Measurements from ENCODE around the gene SHCBP1.

Gene SHCBP1

DNA sequence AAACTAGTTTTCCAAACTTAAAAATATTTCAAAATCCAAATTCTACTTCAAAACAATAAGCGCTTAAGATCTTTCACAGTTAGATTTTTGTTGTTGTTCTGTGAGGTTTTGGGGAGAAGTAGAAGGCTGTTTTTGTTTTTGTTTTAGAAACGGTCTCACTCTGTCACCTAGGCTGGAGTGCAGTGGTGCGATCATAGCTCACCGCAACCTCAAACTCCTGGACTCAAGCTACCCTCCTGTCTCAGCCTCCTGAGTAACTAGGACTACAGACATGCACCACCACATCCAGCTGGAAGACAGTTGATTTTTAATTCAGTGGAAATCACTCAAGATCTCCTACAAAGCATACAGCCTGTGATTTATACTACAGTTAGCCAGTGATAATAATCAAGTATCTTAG, 2.7 kb downstream of the SHCBP1 start:
- DNase-seq (ENCODE audit: low read depth in 2 of 2), result no peak

DNA sequence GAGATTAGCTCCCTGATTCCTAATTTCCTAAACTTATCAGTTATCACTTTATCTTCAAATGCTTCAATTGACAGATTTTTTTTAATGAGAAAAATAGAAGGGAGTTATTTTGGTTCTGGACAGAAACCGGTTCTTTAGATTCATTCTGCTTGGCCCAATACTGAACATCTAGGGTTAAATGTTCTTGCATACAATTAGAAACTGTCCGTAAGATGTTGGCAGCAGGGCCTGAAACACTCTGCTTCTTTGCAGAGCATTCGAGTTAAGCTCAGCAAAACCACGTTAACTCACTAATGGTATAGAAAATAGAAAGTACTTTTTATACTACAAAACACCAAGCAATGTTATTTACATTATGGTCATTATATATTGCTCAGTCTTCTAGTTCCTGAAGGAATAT, 7.2 kb downstream of the SHCBP1 start:
- no peak for DNase-seq (ENCODE audit: low read depth in 2 of 2)

DNA sequence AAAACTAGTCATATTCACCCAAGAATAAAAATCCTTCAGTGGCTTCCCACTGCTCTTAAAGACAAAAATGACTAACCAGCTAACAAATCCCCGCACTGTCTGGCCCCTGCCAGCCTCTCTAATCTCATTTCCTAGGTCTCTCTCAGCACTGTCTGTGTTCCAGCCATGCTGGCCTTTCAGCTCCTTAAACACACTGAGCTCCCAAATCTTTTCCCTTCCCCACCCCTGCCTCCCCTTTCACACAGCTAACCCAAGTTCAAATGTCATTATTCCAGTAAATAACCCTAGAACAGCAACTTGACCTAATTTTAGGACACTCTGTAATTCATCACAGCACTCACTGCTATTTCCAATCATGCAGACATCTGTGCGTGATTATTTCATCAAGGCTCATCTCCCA, 7.8 kb downstream of the SHCBP1 start:
- no peak for DNase-seq (ENCODE audit: low read depth in 2 of 2)

DNA sequence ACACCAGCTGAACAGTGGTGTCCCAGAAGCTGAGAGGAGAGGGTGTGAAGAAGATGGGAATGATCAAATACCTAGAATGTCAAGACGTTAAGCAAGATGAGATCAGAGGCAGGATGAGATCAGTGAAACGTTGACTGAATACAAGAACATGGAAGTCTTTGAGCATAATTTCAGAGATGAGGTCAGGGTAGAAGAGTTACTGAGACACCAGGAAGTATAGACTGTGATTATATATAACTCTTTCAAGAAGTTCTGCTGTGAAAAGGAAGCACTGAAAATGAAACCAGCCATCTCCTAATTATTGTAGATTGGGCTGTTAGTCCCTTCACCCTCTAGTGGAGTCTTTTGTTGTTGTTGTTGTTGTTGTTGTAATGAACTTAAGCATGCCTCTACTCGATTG, 9.1 kb downstream of the SHCBP1 start:
- DNase-seq (ENCODE audit: low read depth in 2 of 2), result no peak

DNA sequence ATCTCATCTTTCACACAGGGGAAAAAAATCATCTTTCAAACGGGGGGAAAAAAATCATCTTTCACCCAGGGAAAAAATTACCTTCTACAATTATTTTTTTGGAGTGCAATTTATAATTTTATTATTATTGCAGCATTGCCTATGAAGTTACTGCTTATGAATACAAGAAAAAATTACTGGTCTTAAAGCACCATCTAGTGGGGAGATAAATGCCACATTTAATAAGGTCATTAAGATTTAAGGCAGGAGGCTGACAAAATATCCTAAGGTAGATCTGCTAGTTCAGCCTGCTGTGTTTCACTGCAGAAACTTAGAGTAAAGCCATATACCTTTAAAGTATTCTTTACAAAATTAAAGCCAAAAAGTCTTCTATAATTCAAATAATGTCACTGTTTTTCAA, 13.7 kb downstream of the SHCBP1 start:
- no peak for DNase-seq (ENCODE audit: low read depth in 2 of 2)

DNA sequence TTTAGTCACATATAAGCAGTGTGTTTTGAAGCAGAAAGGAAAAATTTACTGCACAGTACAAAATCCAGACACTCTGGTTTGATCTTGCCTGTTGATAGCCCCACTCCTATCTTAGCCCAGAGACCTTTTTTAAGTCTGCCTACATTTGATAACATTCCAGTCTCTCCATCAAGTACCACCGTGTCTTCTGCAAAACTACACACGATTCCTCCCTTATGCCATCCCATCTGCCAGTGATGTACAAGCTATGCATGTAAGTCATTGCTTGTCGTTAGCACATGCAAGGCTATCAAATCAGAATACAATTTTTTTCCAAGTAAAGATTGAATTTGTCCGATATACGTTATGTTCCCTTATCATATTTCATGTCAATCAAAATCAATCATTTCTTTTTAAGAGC, 14.9 kb downstream of the SHCBP1 start:
- DNase-seq (ENCODE audit: low read depth in 2 of 2), result no peak

DNA sequence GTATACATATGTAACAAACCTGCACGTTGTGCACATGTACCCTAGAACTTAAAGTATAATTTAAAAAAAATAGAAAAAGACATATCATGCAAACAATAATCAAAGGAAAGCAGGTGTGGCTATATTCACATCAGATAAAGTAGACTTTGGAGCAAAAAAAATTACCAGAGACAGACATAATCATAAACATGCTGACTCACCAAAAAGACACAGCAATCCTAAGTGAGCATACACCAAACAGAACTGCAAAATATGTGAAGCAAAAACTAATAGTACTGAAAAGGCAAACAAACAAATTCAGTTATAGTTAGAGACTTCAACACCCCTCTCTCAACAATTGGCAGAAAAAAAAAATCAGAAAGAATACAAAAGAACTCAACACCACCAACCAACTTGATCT, 29.9 kb downstream of the SHCBP1 start:
- no peak for DNase-seq (ENCODE audit: low read depth in 2 of 2)

DNA sequence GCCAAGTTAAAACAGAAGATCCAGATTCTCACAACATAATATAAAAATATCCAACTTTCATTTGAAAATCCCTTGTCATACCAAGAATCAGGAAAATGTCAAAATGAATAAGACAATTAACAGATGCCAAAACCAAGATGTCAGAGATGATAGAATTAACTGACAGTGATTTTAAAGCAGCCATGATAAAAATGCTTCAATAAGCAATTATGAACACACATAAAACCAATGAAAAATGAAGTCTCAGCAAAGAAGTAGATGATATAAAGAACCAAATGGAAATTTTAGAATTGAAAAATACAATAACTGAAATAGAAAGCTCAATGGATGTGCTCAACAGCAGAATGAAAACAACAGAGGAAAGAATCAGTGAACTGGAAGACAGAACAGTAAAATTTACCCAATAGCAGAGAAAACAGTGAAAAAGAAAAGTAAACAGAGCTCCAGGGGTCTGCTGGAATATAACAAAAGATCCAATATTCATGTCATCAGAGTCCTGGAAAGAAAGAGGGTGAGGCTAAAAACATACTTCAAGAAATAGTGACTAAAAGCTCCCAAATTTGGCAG, 35.1 kb downstream of the SHCBP1 start:
- no peak for DNase-seq (ENCODE audit: low read depth in 2 of 2)

DNA sequence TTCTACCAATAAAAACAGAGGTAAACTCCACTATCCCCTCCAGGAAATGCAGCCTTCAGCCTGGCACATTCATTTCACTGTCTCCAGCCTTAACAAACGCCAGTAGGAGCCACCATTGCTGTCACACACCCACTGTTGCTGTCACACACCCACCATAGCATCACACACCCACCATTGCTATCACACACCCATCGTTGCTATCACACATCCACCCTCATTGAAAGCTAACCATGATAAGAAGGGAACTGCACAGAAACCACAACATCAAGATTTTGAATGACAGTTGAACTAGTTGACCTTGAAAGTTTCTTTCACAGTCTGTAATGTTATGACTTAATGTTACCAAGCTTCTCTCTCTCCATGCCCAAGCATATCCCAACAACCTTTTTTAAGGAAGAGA, 38.1 kb downstream of the SHCBP1 start:
- DNase-seq (ENCODE audit: low read depth in 2 of 2), result no peak

DNA sequence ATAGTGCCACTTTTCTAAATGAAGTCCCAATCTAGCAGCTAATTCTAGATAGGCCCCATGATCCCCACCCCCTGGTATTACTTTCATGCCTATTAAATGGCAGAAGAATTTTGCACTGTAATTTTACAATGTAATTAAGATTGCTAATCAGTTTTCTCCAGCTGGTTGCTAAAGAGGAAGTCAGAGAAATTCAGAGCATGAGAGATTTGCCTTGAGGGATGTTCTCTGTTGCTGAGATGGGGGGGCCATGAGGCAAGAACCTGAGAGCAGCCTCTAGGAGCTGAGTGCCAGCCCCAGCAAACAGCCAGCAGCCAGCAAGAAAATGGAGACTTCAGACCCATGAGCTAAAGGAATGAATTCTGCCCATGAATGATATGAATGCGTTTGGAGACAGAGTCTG, 38.9 kb downstream of the SHCBP1 start:
- no peak for DNase-seq (ENCODE audit: low read depth in 2 of 2)

DNA sequence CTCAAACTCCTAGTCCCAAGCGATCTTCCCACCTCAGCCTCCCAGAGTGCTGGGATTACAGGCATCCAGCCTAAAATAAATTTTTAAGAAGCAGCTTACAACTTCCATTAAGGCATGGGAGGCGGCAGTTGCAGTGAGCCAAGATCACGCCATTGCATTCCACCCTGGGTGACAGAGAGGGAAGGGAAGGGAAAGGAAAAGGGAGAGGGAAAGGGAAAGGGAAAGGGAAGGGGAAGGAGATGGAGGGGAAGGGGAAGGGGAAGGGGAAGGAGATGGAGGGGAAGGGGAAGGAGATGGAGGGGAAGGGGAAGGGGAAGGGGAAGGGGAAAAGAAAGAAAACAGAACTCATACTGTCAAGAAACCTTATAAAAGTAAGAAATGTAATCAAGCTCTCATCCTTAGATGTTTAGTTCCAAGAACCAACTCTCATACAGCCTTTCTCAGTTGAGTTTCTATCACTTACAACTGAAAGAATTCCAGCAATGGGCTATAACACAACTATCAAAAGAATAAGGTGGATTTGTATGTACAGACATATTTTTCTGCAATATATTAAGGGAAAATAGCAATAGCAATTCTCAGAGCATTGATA, 43.1 kb downstream of the SHCBP1 start:
- no peak for DNase-seq (ENCODE audit: low read depth in 2 of 2)

DNA sequence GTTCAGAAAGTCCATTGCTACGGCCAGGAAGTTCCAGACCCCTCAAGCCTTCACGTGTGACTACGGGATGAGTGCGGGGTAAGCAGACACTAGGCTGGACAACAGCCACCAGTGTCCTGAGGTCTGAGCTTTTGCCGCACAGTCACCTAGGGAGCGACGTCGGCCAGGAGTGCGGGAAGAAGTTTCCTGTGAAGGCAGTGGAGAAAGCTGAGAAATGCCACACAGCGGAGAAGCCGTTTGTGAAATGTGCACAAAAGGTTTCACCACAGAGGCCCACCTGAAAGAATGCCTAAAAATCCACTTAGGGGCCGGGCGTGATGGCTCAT, 47.4 kb downstream of the SHCBP1 start:
- no peak for DNase-seq (ENCODE audit: low read depth in 2 of 2)

DNA sequence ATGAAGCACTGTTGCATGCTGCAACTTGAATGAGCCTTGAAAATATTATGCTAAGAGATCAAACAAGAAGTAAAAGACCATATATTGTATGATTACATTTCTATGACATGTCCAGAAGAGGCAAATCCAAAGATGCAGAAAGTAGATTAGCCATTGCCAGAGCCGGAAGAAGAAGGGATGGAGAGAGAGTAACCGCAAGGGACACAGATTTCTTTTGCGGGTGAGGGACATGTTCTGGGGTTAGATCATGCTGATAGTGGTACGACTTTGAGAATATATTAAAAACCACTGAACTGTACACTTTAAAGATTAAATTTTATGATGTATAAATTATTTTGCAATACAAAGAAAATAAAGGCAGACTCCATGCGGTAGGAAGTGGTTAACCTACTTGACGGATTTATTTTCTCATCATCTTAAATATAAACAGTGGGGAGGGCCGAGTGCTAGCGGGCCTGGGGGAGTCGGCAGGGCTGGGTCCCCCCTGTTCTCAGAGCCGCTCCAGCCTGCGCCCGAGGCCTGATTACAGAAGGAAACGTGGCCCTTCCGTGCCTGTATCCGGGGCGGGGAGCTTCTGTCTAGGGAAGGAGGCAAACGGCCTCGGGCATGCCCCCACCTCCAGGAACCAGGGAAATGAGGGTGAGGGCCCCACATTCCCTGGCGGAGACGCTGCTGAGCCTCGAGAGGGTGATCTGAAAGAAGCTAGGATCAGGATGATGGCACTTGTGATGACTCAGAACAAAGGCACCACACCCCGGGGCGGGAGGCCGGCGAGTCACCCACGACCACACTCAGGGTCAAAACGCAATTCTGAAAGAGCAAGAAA, 48.0 kb downstream of the SHCBP1 start:
- no peak for DNase-seq (ENCODE audit: low read depth in 2 of 2)

DNA sequence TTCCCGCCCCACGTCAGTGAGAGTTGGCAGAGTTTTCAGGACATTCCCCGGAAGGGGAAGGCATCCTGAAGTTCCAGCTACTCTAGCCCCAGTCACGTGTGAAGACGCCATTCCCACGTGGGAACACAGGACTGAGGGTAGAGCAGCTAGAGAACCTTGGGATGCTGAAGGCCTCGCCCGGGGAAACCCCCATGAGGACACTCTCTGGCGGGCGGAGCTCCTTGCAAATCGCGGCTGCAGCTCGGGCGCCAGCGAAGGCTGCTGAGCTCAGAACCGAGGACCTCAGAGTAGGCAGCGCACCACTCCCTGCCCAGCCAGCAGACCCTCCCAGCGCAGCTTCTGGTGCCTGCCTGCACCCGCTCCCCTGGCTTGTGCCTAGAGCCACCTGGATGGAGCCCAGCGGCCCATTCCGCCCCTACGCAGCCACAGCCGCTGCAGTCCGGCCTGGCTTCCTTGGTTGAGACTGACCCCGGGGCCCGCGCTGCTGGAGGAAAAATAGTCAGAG, 51.9 kb downstream of the SHCBP1 start:
- no peak for DNase-seq (ENCODE audit: low read depth in 2 of 2)

DNA sequence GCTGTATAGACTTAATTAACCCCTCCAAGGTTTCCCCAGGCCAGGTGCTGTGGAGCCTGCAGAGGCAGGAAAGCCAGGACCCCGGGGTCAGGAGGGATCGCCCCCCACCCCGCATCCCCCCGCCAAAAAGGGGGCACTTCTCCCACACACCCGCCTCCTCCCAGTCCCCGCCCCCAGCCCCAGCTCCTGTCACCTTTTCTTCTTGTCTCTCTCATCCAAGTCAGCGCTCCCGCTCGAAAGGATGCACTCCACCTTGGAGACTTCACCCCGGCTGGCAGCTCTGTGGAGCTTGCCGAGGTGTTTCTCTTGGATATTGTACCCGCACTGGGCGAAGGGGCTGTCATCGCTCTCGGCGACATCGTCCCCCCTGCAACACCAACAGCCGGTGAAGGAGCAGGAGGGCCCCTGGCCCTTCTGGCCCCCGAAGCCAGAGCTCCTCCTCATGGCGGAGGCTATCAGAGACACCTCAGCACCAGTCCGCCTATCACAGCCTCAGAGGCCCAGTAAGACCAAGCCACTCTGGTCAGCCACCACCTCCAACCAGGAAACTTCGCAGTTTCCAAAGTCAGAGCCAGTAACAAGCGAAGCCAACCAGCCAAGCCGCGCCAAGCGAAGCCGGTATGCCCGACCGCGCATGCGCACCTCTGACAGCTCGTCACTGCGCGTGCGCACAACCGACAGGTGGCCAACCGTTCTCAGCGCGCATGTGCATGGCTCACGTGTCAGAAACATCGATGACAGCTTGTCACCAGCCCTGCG, 52.5 kb downstream of the SHCBP1 start:
- no peak for DNase-seq (ENCODE audit: low read depth in 2 of 2)

DNA sequence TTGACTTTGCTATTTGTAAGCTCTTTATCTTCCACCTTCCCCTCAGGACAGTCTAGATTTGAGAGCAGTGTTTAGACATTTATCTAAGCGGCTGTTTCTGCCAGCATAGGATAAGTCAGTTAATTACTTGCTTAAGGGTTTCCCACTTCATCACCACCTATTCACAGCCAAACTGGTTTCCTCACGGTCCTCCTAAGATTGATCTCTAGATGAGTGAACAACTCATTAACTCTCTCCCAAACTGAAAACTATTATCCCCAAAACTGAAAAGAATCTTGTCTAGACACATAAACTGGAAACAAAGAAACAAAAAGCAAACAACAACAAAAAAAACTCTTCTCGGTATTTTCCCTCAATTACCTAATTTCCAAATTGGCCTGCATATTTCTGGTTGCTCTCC, 58.2 kb downstream of the SHCBP1 start:
- DNase-seq (ENCODE audit: low read depth in 2 of 2), result no peak

DNA sequence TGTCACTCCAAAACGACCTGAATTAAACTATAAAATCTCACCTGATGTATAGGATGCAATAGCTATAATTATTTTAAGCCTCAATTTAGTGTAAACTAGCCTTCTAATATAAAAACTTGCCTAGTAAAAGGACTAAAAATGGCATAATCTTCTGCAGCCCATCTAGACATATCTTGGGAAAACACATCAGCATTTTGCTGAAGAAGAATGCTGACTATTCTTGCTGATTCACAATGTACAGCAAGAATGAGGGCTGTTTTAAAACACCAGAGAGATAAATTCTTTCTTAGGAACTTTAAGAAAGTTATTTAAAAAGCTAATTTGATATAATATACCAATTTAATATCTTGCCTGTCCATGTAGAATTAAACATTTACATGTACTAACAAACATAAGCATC, 63.2 kb downstream of the SHCBP1 start:
- DNase-seq (ENCODE audit: low read depth in 2 of 2), result no peak

DNA sequence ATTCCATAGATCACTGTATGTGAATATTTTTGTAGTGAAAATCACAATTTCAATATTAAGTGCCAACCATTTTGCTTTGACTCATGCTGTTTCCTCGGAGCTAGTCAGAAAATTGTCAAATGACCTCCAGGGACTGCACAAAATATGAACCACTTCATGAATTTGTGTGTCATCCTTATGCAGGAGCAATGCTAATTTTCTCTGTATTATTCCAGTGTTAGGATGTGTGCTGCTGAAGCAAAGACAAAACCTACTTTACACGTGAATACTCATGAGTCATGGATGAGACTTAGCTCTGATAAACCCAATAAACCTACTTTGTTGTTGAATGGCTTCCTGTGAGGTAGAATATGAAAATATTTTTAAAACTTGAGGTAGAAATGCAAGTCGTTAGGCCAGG, 65.2 kb downstream of the SHCBP1 start:
- DNase-seq (ENCODE audit: low read depth in 2 of 2), result no peak

DNA sequence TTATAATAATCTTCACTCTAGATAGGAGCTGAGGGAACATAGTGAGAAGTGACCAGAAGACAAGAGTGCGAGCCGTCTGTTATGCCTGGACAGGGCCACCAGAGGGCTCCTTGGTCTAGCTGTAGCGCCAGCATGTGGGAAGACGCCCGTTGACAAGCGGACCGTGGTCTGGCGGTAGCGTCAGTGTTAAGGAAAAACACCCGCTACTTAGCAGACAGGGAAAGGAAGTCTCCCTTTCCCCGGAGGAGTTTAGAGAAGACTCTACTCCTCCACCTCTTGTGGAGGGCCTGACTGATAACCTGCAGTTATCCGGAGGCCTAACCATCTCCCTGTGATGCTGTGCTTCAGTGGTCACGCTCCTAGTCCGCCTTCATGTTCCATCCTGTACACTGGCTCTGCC, 66.7 kb downstream of the SHCBP1 start:
- DNase-seq (ENCODE audit: low read depth in 2 of 2), result peak; percentile 27 to 40

DNA sequence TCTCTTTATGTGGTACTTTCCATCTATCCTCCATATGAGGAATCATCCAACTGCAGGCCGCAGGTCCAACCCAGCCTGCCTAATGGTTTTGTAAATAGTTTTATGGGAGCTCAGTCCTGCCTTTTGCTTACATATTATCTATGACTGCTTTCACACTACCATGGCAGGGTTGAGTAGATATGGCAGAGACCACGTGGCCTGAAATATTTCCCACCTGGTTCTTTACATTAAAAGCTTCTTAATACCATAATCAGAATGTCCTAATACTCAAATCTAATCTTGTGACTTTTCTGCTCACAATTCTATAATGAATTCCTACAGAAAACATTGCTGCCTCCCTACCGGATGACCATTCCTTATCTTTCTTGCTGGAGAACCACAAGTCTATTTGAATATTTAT, 71.7 kb downstream of the SHCBP1 start:
- DNase-seq (ENCODE audit: low read depth in 2 of 2), result no peak
